ENCODE results near the gene KRT74. TPM values are rescaled to one million over a fixed set of nuclear protein-coding genes. Genes with fewer than 3 reads are reported as not detected.

KRT74 gene
- total RNA-seq, 4 donors from 2014 or later, result not detected

DNA sequence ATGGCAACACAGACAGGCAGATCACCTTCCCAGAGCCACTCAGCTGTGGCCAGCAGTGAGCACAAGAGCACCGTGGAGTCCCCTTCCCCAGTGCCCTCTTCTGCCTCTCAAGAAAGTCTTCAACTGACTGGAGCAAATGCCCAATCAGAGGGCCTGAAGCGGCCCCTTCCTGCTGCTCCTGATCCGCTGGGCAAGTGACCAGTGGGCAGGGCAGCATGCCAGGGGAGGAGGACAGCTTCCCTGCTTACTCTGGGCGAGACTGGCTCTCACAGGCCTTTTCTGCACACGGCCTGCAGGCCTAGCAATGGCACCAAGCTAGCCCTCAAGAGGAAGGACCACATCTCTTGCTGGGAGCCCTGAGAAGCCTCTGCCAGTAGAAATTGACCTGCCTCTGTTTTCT lies 21.6 kb downstream of the KRT74 start:
- Histone ChIP-seq H3K36me3 (no peaks in the 10 kb centered on the region), H3K4me1 (no peaks in the 10 kb centered on the region), H3K4me3 (no peak overlapping the region), H3K27me3 (peaks cover 0 to 3% (median 0%) of the 10 kb centered on the region in 3 donors), H3K27ac (no peak overlapping the region), H3K9me3 (no peaks in the 10 kb centered on the region)
- ATAC-seq (no peak), DNase-seq (no peak)
- intact Hi-C loops (cut with DNase I; ENCODE audit: low total_unique reads), result no loop called here
- in situ Hi-C loops (cut with MboI; ENCODE audit: low sequenced_read_pairs in 4 of 4), result no loop called here
- TF ChIP-seq, protein P1, sequence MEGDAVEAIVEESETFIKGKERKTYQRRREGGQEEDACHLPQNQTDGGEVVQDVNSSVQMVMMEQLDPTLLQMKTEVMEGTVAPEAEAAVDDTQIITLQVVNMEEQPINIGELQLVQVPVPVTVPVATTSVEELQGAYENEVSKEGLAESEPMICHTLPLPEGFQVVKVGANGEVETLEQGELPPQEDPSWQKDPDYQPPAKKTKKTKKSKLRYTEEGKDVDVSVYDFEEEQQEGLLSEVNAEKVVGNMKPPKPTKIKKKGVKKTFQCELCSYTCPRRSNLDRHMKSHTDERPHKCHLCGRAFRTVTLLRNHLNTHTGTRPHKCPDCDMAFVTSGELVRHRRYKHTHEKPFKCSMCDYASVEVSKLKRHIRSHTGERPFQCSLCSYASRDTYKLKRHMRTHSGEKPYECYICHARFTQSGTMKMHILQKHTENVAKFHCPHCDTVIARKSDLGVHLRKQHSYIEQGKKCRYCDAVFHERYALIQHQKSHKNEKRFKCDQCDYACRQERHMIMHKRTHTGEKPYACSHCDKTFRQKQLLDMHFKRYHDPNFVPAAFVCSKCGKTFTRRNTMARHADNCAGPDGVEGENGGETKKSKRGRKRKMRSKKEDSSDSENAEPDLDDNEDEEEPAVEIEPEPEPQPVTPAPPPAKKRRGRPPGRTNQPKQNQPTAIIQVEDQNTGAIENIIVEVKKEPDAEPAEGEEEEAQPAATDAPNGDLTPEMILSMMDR (IDR thresholded peaks at IDR 0.05 in 4 of 5, conservative IDR thresholded peaks at IDR 0.05 in 1 of 5), result no peak
- TF ChIP-seq POLR2A (IDR thresholded peaks at IDR 0.05), result no peak

DNA sequence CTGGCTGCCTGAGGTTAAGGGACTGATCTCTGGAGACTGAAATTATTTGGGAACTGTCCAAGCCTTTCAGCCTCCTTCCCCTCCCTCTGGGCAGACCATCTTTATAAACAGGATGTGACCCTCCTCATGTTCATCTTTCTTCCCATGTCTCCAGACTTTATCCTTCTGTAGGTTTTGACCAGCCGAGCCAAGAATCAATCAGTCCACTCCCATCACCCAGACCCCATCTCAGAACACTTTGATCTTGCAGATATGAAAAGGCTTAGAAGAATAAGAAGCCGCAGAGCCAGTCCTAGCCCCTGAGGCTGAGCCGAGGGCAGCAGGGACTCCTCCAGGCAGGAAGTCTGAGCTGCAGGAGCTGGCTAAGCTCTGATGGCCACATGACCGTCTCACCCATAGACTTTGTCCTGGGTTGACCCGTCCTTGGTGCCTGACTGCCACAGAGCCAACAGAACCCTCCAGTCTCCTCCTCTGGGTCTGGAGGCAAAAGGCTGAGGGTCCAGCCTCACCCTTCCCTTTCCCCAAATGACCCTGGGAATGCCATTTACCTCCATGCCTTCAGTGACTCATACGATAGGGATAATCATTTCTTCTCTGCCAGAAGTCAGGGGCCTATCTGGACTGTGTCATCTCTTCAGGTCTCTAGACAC lies 22.3 kb downstream of the KRT74 start:
- no peak overlapping the region for H3K27ac ChIP-seq
- no peaks in the 10 kb centered on the region for H3K36me3 ChIP-seq
- TF ChIP-seq POLR2A (IDR thresholded peaks at IDR 0.05), result no peak
- TF ChIP-seq, protein P1 (IDR thresholded peaks at IDR 0.05 in 4 of 5, conservative IDR thresholded peaks at IDR 0.05 in 1 of 5), result no peak
- no peaks in the 10 kb centered on the region for H3K9me3 ChIP-seq
- H3K4me1 ChIP-seq, result no peaks in the 10 kb centered on the region
- no peak for DNase-seq
- no peak for ATAC-seq
- in situ Hi-C loops (cut with MboI; ENCODE audit: low sequenced_read_pairs in 4 of 4) (no loop called here), intact Hi-C loops (cut with DNase I; ENCODE audit: low total_unique reads) (no loop called here)
- H3K4me3 ChIP-seq, result no peak overlapping the region
- H3K27me3 ChIP-seq, result peaks cover 0 to 3% (median 0%) of the 10 kb centered on the region in 3 donors

DNA sequence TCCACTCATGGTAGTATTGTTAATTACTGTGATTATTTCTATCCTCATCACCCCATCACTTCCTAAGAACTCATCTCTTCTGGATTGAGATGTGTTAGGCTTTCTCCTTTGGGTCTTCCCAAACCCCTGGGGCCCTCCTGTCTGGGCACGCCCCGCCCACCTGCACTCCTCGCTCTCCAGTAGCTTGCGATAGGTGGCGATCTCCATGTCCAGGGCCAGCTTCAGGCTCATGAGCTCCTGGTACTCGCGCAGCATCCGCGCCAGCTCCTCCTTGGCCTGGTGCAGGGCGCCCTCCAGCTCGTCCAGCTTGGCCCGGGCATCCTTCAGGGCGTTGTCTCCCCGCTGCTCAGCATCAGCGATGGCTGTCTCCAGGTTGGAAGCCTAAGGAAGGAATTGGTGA lies 27.5 kb downstream of the KRT74 start:
- intact Hi-C loops (cut with DNase I; ENCODE audit: low total_unique reads) (no loop called here), in situ Hi-C loops (cut with MboI; ENCODE audit: low sequenced_read_pairs in 4 of 4) (no loop called here)
- peaks cover 0 to 3% (median 0%) of the 10 kb centered on the region in 3 donors for H3K27me3 ChIP-seq
- H3K27ac ChIP-seq, result no peak overlapping the region
- no peaks in the 10 kb centered on the region for H3K9me3 ChIP-seq
- H3K4me1 ChIP-seq, result no peaks in the 10 kb centered on the region
- no peak overlapping the region for H3K4me3 ChIP-seq
- TF ChIP-seq POLR2A (IDR thresholded peaks at IDR 0.05), result no peak
- TF ChIP-seq, protein P1 (IDR thresholded peaks at IDR 0.05 in 4 of 5, conservative IDR thresholded peaks at IDR 0.05 in 1 of 5), result no peak
- DNase-seq (no peak), ATAC-seq (no peak)
- no peaks in the 10 kb centered on the region for H3K36me3 ChIP-seq

DNA sequence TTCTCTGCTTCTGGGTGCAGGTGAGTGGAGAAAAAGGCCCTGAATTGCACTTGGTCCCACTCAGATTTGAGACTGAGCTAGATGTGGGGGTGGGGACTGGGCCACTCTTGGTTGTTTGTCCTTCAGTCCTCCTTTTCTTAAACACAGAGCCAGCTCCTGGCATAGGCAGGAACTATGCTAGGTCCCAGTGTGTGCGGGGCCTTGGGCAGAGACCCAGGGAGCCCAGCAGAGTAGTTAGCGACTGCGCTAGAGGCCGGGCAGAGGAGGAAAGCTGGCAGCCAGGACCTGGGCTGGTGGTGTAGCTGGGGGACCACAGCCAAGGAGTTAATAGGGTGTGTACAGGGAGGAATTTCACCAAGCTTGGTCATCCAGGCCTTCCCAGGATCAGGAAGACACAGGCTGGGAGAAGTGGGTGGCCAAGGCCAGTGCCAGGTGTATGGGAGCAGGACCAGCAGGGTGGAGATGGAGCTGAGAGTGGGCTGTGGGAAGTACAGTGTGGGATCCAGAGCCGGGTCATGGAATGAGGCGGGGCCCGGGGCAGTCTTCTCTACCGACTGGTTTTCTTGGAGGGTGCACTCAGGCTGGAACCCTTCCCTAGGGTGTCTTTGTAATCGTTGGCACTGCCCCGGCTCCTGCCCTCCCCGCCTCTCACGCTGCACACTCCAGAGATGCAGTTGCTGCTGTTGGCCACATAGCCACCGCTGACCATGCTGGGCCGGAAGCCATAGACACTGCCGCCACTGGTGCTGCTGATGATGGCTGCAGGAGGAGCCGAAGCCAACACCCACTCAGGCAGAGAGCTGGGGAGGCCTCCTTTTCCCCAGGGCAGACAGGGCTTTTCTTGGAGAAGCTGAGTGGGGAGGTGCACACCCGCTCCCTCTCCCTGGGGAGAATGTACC lies 29.4 kb downstream of the KRT74 start:
- DNase-seq, result no peak
- H3K4me3 ChIP-seq, result no peak overlapping the region
- intact Hi-C loops (cut with DNase I; ENCODE audit: low total_unique reads), result no loop called here
- no peaks in the 10 kb centered on the region for H3K9me3 ChIP-seq
- no peaks in the 10 kb centered on the region for H3K4me1 ChIP-seq
- no peak overlapping the region for H3K27ac ChIP-seq
- in situ Hi-C loops (cut with MboI; ENCODE audit: low sequenced_read_pairs in 4 of 4), result no loop called here
- ATAC-seq, result no peak
- no peaks in the 10 kb centered on the region for H3K27me3 ChIP-seq
- no peaks in the 10 kb centered on the region for H3K36me3 ChIP-seq
- TF ChIP-seq, protein P1 (IDR thresholded peaks at IDR 0.05 in 4 of 5, conservative IDR thresholded peaks at IDR 0.05 in 1 of 5), result no peak
- TF ChIP-seq POLR2A (IDR thresholded peaks at IDR 0.05), result no peak
